Endothelial cell of umbilical vein (primary cell): ENCODE data around the gene FCN1. TPM values are rescaled to one million over a fixed set of nuclear protein-coding genes. Genes with fewer than 3 reads are reported as not detected.
"Not testable (repeated sequence)": the region's sequence is repeated elsewhere in the genome, so short reads cannot be mapped to it uniquely, and the experiment has no call there.

Experiments used
- BruUV-seq: library from RNA; stranded (reverse); fragments of 400-500 nt; replicated peaks from 2 replicates; lab custom pipeline; 2021; lab: Mats Ljungman, UMichigan
- CTCF ChIA-PET: fragments of 300-600, 350-600 bp; sonication (Branson Sonifier 250); formaldehyde crosslinking; loops from one replicate; lab custom pipeline; 2021; ENCODE audit warnings: antibody characterized with exemption, inconsistent platforms; lab: Charles Lee
- POLR2A ChIA-PET: fragments of 300-600, 350-600 bp; sonication (Branson Sonifier 250); formaldehyde crosslinking; loops from one replicate; lab custom pipeline; 2021; ENCODE audit warnings: antibody characterized with exemption, inconsistent platforms; lab: Charles Lee
- DNase-seq: peaks from one replicate; pipeline ENCODE4 v3.0.0-alpha.2; 2011; ENCODE audit warnings: low read depth, low spot score
- FAIRE-seq: peaks from 2 replicates; lab custom pipeline; 2011; peaks lifted over from hg19 to GRCh38; lab: Jason Lieb, UNC
- H2AFZ ChIP-seq: 2 replicates; pipeline ENCODE4 v1.6.0; 2012; ENCODE audit warnings: low read depth, low read length, control low read depth, inconsistent platforms
- H3K27ac ChIP-seq: 2 replicates; pipeline ENCODE4 v1.5.1; 2011; ENCODE audit warnings: low read depth, mild to moderate bottlenecking, control low read depth, low read length, moderate library complexity; ENCODE audit not compliant: insufficient read depth
- H3K27me3 ChIP-seq, 2 experiments: 2 replicates each; pipeline versions ENCODE4 v1.6.0 to v1.6.1; 2011; ENCODE audit warnings: low read length in 2 of 2, mixed read lengths in 1 of 2; ENCODE audit not compliant: control insufficient read depth in 2 of 2, insufficient read depth in 2 of 2
- H3K36me3 ChIP-seq, 2 experiments: 2 replicates in 1 of 2; 3 replicates in 1 of 2; pipeline ENCODE4 v1.5.1; 2011; ENCODE audit warnings: low read length in 2 of 2, mild to moderate bottlenecking in 1 of 2, moderate library complexity in 1 of 2; ENCODE audit not compliant: control insufficient read depth in 2 of 2, insufficient read depth in 2 of 2; ENCODE audit errors: extremely low read depth in 1 of 2
- H3K4me1 ChIP-seq: 3 replicates; pipeline ENCODE4 v1.5.1; 2011; ENCODE audit warnings: mild to moderate bottlenecking, low read length; ENCODE audit not compliant: control insufficient read depth, insufficient read depth; ENCODE audit errors: extremely low read depth
- H3K4me2 ChIP-seq: 2 replicates; pipeline ENCODE4 v1.6.1; 2011; ENCODE audit warnings: low read length, control low read depth, mixed read lengths; ENCODE audit not compliant: insufficient read depth
- H3K4me3 ChIP-seq, 3 experiments: fragments of 200-600 bp in 1 of 3; sonication (generic), shearing (Covaris generic) in 1 of 3; replicated peaks in 1 of 3; 2 replicates each; pipeline ENCODE4 v1.5.1; 2011 to 2016; ENCODE audit warnings: control low read depth in 3 of 3, low read length in 3 of 3, mild to moderate bottlenecking in 2 of 3, inconsistent platforms in 1 of 3, low read depth in 1 of 3, moderate library complexity in 1 of 3; ENCODE audit not compliant: insufficient read depth in 1 of 3
- H3K79me2 ChIP-seq: 2 replicates; pipeline ENCODE4 v1.6.0; 2012; ENCODE audit warnings: low read length, inconsistent platforms; ENCODE audit not compliant: control insufficient read depth, insufficient read depth
- H3K9ac ChIP-seq: replicated peaks from 2 replicates; pipeline ENCODE3; 2011; ENCODE audit warnings: low read length, control low read depth; ENCODE audit not compliant: insufficient read depth; ENCODE audit errors: extremely low read depth
- H3K9me1 ChIP-seq: replicated peaks from 3 replicates; pipeline ENCODE4 v1.6.0; 2011; ENCODE audit warnings: mild to moderate bottlenecking, low read length; ENCODE audit not compliant: control insufficient read depth, insufficient read depth; ENCODE audit errors: extremely low read depth
- H3K9me3 ChIP-seq: replicated peaks from 2 replicates; pipeline ENCODE4 v1.5.1; 2012; ENCODE audit warnings: low read length, inconsistent platforms; ENCODE audit not compliant: control insufficient read depth, insufficient read depth
- H4K20me1 ChIP-seq: replicated peaks from 2 replicates; pipeline ENCODE3; 2011; ENCODE audit warnings: mild to moderate bottlenecking, low read length; ENCODE audit not compliant: control insufficient read depth, insufficient read depth; ENCODE audit errors: extremely low read depth
- EZH2 ChIP-seq: IDR thresholded peaks from 2 replicates; pipeline ENCODE4 v1.6.1; 2012; ENCODE audit warnings: borderline replicate concordance, low read depth, mild to moderate bottlenecking, moderate library complexity, low read length, inconsistent platforms; ENCODE audit not compliant: severe bottlenecking
- FOS ChIP-seq: IDR thresholded peaks from 2 replicates; pipeline ENCODE4 v1.6.1; 2011; ENCODE audit warnings: mild to moderate bottlenecking, low read length, moderate library complexity, borderline replicate concordance; ENCODE audit not compliant: insufficient read depth
- GATA2 ChIP-seq: IDR thresholded peaks from 2 replicates; pipeline ENCODE4 v1.7.0; 2011; ENCODE audit warnings: low read depth, mild to moderate bottlenecking, moderate library complexity, mixed read lengths, low read length; ENCODE audit not compliant: insufficient read length, insufficient read depth
- JUN ChIP-seq: IDR thresholded peaks from 2 replicates; pipeline ENCODE4 v1.6.1; 2011; ENCODE audit warnings: borderline replicate concordance, low read depth; ENCODE audit not compliant: insufficient read length, insufficient read depth
- MYC ChIP-seq: IDR thresholded peaks from one replicate; pipeline ENCODE4 v1.6.1; 2011; ENCODE audit warnings: mild to moderate bottlenecking, low read depth, low read length
- POLR2A ChIP-seq: IDR thresholded peaks from 2 replicates; pipeline ENCODE4 v1.6.1; 2012; ENCODE audit warnings: low read depth, mild to moderate bottlenecking, control low read depth, low read length
- POLR2AphosphoS5 ChIP-seq: IDR thresholded peaks from 2 replicates; pipeline ENCODE4 v1.6.1; 2012; ENCODE audit warnings: low read depth, mild to moderate bottlenecking, control low read depth, low read length, moderate library complexity; ENCODE audit not compliant: insufficient read depth
- dilution Hi-C: fragments of 300-500 bp; cut with MboI; formaldehyde crosslinking; loops from one replicate; pipeline ENCODE4 v1.15.0; 2019; ENCODE audit warnings: low sequenced_read_pairs; ENCODE audit not compliant: extremely low pct_ligation_motif_present
- intact Hi-C: fragments of 100-400 bp; cut with micrococcal nuclease; formaldehyde crosslinking; loops from one replicate; pipeline ENCODE4 v1.10.0; 2022
- polyA plus RNA-seq, 4 experiments: library from polyadenylated mRNA; depleted of rRNA in 3 of 4; stranded (reverse) in 3 of 4; unstranded in 1 of 4; fragments of >200 nt; gene quantifications; 2 replicates each; pipeline versions ENCODE4 v1.2.1 to v1.2.3, GENCODE V29; 2011 to 2012; ENCODE audit warnings: missing spikeins in 1 of 4
- total RNA-seq: library from RNA; stranded (reverse); gene quantifications from 2 replicates; pipeline ENCODE4 v1.2.3, GENCODE V29; 2021
- TF ChIP-seq, protein P1 (sequence below): IDR thresholded peaks from 2 replicates; pipeline ENCODE4 v1.6.1; 2011; ENCODE audit not compliant: insufficient read depth, insufficient read length
- TF ChIP-seq, protein P2 (sequence below), 2 donors: IDR thresholded peaks; 1 replicate in 1 of 2; 2 replicates in 1 of 2; pipeline ENCODE4 v1.5.1; 2011; ENCODE audit warnings: low read length in 2 of 2, mild to moderate bottlenecking in 2 of 2, moderate library complexity in 2 of 2, control low read depth in 1 of 2, inconsistent platforms in 1 of 2, low read depth in 1 of 2; ENCODE audit not compliant: insufficient read depth in 1 of 2; ENCODE audit errors: extremely low read depth in 1 of 2

FCN1 gene
- total and polyA plus RNA-seq, 2 donors (not counting 3 experiments of a cell fraction or from before 2014, with no cell fraction given): not detected

DNA sequence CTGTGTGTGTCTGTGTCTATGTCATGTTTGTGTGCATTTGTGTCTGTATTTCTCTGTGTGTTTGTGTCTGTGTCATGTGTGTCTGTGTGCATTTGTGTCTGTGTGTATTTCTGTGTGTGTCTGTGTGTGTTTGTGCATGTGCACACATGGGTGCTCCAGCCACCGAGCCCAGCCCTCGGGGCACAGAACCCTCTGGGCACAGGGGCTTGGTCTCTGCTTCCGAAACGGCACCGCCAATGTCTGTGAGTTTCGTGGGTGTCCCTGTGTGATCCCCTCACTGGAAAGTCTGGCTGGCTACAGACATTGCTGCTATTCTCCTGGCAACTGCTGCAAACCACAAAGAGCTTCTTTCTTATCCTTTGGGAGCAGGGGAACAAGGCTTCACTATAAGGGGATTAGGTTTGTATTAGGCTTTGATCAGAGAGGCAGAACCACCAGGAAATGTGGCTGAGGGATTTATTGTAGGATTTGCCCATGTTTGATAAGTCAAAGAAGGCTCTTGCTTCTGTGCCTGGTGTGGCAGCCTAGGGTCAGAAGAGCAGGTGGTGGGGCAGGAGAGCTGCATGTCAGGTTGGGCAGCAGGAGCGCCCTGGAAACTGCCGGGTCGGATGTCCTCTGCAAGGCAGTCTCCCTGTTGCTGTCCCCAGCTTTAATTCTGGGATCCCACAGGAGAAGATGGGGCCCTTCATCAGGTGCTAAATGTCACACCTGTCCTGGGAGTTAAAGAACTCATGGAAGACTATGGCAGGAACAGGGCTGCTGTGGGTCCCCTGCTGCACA, 39.6 kb upstream of the FCN1 start:
- H3K9ac ChIP-seq: no peak overlapping the region
- H3K4me1 ChIP-seq: no peaks in the 10 kb centered on the region
- DNase-seq (no peak), FAIRE-seq (no peak)
- H2AFZ ChIP-seq: no peak overlapping the region
- no peaks in the 10 kb centered on the region for H3K79me2 ChIP-seq
- no peaks in the 10 kb centered on the region for H4K20me1 ChIP-seq
- ChIA-PET POLR2A (no interaction called here), CTCF (no interaction called here)
- no TSS peak for BruUV-seq
- no peaks in the 10 kb centered on the region for H3K27me3 ChIP-seq
- no peak overlapping the region for H3K4me2 ChIP-seq
- intact Hi-C loops (no loop called here), dilution Hi-C loops (no loop called here)
- TF ChIP-seq, protein P1, sequence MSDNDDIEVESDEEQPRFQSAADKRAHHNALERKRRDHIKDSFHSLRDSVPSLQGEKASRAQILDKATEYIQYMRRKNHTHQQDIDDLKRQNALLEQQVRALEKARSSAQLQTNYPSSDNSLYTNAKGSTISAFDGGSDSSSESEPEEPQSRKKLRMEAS: no peak
- TF ChIP-seq, protein P2, sequence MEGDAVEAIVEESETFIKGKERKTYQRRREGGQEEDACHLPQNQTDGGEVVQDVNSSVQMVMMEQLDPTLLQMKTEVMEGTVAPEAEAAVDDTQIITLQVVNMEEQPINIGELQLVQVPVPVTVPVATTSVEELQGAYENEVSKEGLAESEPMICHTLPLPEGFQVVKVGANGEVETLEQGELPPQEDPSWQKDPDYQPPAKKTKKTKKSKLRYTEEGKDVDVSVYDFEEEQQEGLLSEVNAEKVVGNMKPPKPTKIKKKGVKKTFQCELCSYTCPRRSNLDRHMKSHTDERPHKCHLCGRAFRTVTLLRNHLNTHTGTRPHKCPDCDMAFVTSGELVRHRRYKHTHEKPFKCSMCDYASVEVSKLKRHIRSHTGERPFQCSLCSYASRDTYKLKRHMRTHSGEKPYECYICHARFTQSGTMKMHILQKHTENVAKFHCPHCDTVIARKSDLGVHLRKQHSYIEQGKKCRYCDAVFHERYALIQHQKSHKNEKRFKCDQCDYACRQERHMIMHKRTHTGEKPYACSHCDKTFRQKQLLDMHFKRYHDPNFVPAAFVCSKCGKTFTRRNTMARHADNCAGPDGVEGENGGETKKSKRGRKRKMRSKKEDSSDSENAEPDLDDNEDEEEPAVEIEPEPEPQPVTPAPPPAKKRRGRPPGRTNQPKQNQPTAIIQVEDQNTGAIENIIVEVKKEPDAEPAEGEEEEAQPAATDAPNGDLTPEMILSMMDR (IDR thresholded peaks at IDR 0.05; ENCODE audit: extremely low read depth in 1 of 2, insufficient read depth in 1 of 2, low read depth in 1 of 2, low read length in 2 of 2): no peak
- TF ChIP-seq MYC (no peak), FOS (no peak), GATA2 (no peak), POLR2AphosphoS5 (no peak), POLR2A (no peak), EZH2 (no peak), JUN (no peak)
- H3K36me3 ChIP-seq: no peaks in the 10 kb centered on the region
- no peaks in the 10 kb centered on the region for H3K9me1 ChIP-seq
- no peak overlapping the region for H3K27ac ChIP-seq
- no peaks in the 10 kb centered on the region for H3K9me3 ChIP-seq
- H3K4me3 ChIP-seq: no peak overlapping the region

DNA sequence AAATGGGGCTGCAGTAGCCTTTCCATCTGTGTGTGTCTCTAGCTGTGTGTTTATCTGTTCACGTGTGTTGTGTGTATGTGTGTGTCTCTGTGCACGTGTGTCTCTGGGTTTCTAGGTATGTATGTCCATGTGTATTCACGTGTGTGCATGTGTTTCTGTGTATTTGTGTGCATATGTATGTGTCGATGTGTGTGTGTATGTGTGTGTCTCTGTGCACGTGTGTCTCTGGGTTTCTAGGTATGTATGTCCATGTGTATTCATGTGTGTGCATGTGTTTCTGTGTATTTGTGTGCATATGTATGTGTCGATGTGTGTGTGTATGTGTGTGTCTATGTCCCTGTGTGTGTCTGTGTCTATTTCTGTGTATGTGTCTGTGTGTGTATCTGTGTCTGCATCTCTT, 38.7 kb upstream of the FCN1 start:
- H3K36me3 ChIP-seq, H3K9me3 ChIP-seq, BruUV-seq, FAIRE-seq, H3K27me3 ChIP-seq, H2AFZ ChIP-seq, CTCF ChIA-PET, POLR2A ChIA-PET, H3K4me2 ChIP-seq, H3K9me1 ChIP-seq, H3K27ac ChIP-seq, H3K4me3 ChIP-seq, intact Hi-C loops, H3K79me2 ChIP-seq, H4K20me1 ChIP-seq, DNase-seq, H3K9ac ChIP-seq, dilution Hi-C loops, H3K4me1 ChIP-seq: not testable (repeated sequence)
